ENCODE data around the gene TRIM31.

Gene TRIM31

DNA sequence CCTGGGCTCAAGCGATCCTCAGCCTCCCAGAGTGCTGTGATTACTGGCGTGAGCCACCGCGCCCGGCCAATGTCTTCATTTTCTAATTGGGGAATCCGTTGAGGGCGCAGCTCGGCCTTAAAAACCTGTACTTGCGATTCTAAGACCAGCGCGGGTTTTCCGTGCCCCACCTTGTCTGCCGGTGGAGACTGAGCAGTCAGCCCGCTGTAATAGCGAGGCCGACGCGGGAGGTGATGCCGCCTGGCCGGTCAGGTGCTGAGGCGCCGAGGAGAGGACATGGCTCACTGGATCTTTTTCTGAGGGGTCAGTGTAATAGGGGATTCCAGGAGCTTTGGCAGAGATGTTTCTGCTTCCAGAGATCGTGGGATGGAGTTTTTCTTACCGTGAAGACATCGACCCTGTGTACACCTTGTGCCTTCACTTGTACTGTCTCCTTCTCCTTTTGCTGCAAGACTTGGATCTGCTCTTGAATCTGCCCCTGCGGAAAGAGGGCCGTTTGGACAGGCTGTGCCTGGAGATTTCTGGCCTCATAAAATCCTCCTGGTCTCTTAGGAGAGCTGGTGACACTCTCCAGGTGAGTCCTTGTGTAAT is 1.5 kb downstream of the TRIM31 start:
- DNase-seq, result no peak

DNA sequence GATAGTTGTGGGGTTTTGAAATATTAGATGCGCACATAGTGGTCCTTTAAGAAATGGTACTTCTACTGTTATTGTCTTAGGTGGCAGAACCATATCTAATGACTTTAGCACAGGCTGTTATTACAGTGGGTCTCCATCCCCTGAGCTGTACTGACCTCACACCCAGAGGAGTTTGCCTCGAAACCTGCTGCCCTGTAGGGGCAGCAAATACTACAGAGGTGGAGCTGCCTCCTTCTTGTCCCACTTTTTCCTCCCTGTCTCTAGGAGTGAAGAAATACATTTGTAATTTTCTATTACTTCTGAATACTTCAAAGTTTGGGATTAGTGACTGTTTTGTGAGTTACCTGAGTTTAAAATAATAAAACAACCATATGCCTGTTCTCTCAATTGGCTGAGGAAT is 8.2 kb downstream of the TRIM31 start:
- no peak for DNase-seq

DNA sequence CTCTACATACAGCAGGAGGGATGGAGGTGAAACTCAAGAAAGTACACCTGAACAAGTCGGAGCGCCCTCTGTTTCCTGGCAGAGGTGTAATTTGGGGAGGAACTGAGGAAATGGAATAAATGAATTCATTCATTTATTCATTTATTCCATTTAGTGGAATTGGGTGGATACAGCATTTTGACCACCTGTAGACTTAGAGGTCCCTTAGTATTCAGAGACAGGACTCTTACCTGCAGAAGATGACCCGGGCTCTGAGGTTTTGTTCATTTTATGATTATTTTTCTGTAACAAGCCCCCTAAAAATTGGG is 9.1 kb downstream of the TRIM31 start:
- no peak for DNase-seq

DNA sequence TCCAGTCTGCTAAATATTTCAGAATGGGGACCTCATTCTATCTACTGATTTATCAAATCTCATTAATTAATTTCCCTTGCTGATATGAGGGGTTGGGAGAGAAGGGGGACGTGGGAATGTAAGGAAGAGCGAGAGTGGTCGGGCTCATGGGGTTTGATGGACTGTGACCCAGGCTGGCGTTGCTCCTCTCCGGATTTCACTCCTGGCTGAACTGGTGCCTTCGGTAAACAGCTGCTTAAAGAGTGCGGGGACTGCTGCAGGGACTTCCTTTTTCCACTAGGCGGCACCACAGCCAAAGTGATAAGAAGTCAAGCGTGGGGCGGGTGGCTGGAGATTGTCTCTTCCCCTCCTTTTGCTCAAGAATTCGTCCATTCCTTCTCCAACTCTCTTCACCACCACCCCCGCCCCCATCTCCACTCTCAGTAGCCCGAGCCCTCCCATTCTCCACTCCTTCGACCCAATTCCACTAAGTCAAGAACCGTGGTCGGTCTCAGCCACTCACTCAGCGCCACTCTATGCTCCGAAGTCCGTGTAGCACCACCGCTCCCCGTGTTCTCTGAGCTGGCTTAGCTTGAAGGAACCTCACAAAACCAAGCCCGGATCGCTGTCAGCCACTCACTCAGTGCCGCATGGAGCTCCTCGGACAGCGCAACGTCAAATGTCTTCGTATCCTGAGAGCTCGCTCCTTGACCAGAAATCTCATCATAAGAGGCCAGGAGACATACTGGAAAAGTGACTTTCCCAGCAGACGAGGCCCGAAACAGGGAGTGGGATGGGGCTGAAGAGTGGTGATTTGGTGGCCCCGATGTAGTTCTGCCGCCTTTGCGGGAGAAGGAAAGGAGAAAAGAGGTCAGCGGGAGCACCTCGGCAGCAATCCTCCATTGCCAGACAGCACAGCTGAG is 9.7 kb downstream of the TRIM31 start:
- DNase-seq, result peak; percentile 85 to 97

DNA sequence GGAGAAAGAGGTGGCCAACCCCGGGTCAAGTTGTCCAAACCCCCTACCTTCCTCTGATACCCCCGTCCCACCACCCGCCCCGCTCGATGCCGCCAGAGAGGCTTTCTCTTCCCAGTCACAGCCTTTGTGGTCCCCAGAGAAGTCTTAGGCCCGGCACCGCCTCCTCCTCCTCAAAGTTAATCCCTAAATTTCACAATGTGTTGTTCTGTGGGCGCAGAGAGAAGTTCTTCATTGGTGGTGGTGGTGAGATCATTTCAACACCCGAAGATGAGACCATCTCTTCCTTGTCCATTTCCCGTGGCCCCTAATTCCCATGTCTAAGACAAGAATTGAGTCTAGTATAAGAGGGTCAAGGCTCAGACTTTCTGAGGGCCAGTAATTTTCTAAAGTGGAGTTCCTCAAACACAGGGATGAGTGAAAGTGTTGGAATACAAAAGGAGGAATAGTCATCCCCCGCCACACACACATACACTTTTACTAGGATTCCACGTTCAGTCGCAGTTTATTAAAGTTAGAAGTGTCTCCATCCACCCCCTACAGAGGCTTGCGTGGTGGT is 10.4 kb downstream of the TRIM31 start:
- DNase-seq, result peak; percentile 93 to 98

DNA sequence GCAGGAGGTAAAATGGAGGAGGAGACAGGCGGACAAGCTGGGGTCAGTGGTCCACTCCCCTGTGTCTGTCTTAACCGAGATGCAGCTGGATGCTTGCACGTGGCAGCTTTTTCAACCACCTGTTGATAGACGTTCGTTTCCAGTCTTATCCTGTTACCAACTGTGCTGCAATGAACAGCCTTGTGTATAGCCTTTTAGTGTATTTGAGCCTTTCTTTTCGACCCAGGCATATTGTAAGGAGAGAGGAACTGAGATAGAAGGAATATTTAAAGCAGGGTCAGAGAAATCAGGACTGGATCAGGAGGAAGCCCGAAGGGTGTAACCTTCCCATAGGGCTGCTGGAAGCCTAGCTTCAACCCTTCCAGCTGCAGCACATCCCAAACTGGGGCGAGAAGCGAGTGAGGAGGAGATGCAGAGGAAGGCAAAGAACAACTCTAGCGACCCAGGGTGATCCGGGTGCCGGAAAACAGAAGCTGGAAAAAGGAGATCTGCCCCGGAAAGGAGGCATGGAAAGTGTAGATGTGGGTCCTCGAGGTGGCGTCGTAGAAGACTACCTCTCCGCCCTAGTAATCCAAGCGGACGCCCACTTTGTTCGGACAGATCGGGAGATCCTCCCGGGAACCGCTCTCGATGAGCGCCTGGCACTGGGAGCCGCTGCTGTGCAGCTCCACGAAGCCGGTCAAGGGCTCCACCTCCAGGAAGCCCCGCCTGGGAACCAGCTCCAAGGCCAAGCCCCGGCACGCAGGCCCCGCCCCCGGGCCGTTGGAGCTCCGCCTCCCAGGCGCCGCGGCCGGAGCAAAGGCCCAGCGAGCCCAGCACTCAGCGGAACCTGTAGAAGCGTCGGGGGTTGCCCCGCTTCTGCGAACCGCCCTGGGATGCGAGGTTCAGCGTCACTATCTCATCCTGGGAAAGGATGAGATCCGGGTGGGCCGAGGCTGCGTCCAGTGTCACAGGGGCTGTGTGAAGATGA is 11.2 kb downstream of the TRIM31 start:
- peak; percentile 86 to 92 for DNase-seq

DNA sequence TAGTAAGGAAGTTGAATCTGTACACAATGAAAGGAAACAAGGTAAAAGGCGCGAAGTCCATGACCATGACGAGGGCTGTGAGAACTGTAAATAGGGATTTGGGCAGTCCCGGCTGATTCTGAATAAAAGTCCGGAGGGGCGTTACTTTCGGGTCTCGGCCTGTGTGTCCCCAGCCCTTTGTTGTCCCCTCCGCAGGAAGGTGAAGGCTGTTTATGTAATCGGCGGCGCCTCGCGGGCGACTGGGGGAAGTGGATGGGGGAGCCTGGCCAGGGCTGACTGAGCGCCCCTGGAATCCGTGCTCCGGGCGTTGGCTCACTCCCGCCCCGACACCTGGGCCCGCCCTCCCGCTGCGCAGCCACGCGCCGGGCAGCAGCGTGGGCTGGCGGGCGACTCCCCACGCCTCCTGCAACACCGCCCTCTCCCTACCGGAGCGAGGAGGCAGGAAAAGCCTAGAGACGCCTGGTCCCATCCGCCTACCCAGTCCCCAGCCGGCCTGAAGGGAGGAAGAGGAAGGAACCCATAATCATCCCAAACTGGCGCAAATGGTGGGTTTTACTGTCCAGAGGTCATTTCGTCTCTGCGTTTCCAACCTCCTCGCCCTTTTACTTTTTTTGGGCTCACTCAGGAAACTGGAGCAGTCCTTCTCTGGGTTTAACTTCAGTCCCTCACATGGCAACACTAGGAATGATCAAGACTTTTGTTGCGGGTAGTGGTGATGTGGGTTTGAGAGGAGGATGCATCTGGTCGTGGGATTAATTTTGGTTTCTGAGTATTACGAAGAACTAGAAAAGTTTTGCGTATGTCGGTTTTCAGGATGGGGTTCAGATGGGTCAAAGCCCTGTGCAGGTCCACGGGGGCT is 12.1 kb downstream of the TRIM31 start:
- DNase-seq, result peak; percentile 27 to 81

DNA sequence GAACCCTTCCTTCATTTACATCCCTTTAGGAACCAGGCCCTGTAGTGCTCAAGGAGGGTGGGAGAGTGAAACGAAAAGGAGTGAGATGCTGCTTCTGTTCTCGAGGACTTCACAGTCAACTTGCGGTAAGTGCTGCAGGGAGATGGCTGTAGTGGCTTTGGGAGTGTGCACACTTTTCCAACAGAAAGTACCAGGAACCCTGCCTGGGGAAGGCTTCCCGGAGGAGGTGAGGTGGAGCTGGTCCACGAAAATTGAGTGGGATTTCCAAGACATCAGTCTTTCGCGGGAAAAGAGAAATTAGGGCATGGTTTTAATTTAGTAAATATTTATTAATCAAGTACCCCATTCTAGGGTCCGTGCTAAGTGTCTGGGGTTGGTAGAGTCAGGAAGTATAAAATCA is 12.7 kb downstream of the TRIM31 start:
- DNase-seq, result no peak

DNA sequence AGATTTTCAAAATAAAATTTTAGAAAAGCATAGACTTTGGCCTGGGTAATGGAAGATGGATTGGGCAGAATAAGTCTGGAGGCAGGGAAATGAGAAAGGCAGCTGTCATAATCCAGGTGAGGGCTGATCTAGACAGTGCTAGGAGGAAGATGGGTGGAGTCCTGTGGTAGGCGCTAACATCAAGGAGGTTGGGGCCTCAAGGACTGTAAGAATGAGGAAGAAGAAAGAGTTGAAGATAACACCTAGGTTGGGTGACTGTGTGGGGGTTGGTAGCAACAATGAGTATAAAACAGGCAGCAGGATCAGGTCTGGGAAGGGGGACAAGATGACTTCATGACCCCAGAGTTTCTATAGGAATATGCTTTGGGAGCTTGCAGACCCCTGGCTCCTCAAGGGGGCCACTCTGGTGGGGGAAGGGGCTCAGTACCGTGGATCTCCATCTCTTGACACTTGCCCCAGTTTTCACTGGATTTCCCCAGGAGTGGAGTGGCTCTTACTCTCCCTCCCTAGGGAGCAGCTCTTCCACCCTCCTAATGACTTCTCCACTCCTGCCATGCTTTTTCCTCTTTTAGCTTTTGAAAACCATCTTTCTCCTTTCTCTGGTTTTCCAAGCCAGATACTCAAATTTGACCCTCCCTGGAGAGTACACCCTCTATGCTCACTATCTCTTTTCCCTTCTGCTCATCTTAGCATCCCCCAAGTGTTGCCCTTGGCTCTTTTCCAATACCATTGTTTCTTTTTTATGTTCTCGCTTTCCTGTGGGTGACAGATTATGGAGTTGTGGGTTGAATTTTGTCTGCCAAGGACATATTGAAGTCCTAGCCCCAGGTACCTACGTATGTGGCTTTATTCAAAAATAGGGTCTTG is 14.8 kb downstream of the TRIM31 start:
- no peak for DNase-seq

DNA sequence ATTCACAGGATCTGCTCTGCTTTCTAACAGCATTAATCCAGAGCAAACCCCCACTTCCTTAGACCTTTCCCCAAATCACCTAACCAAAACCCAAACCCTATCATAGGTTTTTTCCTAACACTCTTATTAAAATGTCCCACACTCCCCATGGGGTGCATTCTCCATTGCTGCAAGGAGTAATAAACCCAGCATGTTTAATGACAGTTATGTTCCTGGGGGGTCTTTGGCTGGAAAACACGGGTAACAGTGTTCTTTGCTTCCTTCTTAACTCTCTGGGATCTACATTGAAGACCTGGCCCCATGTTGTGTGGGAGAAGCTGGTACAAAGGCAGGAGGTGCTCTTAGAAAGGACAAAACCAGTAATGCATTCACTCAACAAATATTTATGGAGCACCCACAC is 16.1 kb downstream of the TRIM31 start:
- DNase-seq, result no peak

DNA sequence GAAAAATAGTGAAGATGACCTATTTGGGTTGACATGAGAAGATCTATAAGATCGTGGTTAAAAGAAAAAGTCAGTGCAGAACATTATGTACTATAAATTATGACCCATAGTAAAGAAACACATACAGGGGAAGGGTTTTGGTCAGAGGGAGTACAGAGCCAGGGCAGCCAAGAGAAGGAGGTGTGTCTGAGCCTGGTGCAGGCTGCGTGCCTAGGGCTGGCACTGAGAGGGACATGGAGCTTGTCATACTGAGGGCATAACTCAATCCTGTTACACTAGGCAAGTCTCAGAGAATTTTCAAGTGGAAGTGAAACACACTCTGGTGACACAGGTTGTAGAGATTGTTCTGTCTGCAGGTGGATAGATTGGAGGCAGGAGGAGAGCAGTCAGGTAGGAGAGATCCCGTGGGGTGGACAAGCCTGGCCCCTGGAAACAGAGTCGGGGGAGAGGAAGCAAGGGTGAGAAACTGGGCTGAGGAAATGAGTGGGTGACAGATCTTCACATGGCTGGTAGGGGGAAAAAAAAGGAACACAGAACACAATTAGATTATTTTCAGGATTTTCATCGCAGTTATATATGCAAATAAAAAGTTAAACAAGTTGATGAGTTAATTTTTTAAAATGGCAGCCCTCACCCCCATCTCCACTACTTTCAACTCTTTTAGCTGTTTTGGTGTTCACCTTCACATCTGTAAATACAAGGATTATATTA is 18.8 kb downstream of the TRIM31 start:
- peak; percentile 51 to 77 for DNase-seq

DNA sequence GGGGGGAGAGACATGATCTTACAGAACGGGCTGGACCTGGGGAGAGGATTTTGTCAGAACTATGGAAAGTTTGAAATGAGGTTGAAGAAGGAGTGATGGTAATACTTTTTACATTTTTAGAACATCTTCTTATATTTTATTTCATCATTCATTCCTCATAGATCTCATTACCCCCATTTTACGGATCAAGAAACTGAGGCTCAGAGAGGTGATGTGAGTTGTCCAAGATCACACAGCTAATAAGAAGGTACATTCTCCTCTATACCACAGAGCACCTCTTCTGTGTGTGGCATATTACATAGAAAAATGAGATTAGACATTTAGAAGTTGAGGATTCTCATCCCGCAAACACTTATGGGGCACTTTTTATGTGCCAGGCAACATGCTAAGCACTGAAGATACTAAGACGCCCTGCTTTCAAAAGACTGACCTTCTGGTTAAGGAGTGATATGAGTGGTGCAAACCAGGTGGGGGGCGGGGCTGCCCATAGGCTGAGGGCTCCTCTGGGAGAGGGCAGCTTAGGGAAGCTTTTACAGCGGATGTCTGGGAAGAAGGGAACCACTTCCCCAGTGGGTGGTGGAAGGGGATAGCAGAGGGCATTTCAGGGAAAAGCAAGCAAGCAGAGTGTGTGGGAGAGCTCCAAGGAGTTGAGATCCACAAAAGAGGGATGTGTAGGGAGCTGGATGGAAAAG is 19.9 kb downstream of the TRIM31 start:
- DNase-seq, result no peak

DNA sequence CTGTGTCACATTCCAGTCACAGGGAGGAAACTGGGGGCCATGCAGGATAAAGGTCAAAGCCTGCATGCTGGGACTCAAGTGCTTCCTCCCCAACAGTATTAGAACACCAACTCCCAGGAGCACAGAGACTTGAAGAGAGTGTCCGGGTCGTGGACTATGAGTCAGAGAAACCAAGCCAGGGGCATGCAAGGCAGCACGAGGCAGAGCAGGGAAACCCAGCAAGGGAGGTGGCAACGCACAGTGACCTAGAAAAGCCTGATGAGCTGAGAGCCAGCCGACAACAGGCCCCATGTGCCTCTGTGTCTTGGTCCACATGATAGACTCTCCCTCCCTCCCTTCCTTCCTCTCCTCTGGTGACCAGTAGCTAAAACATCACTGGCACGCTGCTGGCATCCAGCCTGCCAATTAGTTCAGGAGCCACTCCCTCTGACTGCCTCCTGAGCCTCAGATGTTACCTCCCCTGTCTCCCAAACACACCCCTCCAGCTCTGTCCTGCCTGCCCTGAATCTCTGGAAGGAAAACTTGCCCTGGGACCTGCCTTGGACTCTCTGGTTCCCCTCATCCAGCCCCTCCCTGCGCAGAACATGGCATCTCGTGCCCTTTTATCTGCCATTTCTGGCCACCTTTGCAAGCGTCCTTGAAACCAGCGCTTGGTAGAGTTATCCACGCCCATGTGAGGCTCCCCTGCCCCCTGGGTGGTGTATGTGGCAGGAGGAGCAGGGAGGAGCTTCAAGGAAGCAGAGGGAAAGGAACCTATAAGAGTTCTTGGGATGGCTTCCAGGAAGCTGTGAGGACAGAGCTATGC is 21.1 kb downstream of the TRIM31 start:
- DNase-seq, result peak; percentile 60 to 96

DNA sequence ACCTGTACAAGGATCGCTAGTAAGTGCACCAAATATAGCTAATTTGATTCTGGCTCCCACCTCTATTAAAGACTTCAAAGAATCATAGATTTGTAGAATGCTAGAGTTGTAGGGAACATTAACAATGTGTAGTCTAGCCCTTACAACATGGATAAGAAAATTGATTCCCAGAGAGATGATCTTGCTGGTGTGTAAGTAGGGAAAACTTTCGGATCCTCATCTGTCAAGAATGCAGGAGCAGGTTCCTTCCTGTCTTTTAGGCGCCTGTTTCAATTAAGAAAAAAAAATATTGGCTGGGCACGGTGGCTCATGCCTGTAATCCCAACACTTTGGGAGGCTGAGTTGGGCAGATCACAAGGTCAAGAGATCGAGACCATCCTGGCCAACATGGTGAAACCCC is 25.0 kb downstream of the TRIM31 start:
- no peak for DNase-seq

DNA sequence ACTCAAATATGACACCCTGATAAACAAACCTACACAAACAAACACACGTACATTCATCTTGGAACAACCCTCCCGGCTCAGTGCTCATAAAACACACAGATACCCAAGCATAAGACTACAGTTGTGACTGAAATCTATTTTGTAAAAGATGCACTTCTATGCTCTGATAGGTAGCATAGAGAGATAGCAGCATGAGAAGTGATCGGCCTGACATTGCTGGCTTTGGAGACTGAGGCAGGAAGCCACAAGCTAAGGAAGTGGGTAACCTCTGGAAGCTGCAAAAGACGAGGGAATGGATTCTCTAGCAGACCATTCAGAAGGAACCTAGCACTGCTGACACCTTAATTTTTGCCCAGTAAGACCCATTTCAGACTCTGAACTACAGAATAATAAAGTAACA is 35.7 kb downstream of the TRIM31 start:
- no peak for DNase-seq

DNA sequence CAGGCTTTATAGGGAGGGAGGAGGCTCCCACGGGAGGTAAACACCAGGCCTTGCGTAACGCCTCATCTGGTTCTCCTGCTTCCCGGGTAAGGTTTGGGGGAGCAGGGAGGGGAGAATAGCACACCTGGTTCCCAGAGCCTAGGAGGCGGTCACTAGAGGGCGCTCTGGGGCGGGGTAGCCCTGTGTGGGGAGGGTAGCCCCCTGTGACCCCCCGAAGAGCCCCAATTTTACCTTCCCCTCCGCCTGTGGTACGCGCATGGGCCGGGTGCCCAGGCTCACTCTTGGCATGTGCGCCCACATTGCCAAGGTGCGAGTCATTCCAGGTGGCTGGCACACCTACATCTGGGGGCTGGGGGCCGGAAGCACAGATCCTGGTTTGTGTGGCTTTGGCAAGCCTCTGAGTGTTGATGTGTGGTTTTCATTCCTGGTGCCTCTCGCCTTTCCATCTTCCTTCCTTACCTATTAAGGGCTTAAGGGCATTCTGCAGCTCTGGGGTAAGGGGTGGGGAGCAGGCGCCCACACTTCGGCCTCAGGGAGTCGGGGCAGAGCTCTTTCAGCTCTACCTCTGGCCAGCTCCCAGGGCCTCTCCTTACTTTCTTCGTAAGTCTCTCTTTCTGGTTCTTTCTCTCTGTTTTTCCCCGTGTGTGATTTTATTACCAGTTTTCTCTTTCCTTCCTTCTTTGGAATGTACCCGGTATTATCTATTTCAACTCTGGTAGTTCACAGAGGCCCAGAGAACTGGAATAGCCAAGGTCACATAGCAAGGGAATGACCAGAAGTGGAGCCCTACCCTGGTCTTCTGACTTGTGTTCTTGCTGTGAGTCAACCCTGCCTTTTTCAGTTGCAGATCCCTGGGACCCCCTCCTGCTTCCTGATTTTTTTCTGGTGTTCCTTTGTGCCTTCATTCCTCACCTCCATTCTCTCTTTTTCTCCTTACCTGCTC is 36.8 kb downstream of the TRIM31 start:
- DNase-seq, result no peak

DNA sequence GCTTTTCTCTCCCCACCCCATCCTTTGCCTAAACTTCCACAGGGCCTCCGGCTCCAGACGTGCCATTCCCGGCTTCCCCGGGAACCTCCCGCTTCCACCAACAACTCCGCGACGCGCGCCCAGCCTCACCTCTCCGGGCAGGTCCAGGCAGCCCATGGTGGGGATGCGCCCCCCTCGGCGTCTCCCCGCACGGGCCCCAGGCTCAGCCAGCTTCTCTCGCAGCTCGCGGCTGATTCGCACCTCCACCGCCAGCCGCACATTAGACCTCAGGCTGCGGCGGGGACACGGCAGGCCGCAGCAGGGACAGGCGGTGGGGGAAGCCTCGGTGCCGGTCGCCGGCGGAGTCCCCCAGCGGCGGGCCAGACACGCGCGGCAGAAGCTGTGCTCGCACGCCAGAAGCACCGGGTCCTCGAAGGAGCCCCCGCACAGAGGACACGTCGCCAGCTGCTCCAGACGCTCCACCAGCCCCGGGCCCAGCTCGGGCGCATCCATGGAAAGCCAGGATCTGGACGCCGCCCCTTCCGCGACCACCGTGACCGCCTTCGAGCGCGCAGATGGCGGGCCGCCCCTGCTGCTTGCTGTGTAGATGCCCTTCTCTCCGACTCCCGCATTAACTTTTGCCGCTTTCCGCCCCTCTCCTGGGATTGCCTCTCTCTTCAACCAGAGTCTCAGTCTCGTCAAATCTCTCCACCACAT is 37.6 kb downstream of the TRIM31 start, which contains the start of gene RNF39:
RNF39 (minus strand) TSS at position 676 of the 696 bp plus-strand sequence; CDS start at position 492, 184 bp downstream.
- DNase-seq, result no peak
